IMR-90 (cell line): Measurements from ENCODE around the gene FBN3. TPM values are rescaled to one million over a fixed set of nuclear protein-coding genes. Genes with fewer than 3 reads are reported as not detected.

Experiments
- ATAC-seq: fragments of 200-7000 bp; cut with Tn5 transposase; 2 replicates; pipeline ENCODE4 v1.9.1; 2020; ENCODE audit warnings: low read depth, mild to moderate bottlenecking, moderate library complexity
- BruUV-seq: library from RNA; stranded (reverse); fragments of 400-500 nt; replicated peaks from 2 replicates; lab custom pipeline; 2021; lab: Mats Ljungman, UMichigan
- CTCF ChIA-PET: fragments of 300-600 bp; formaldehyde crosslinking; extraction: SDS; loops from one replicate; lab custom pipeline; 2021; ENCODE audit warnings: antibody characterized with exemption; lab: Yijun Ruan, JAX
- POLR2A ChIA-PET: fragments of 300-600 bp; sonication (Branson Sonifier 250); formaldehyde crosslinking; loops from one replicate; lab custom pipeline; 2022; ENCODE audit warnings: antibody characterized with exemption; ENCODE audit not compliant: unreplicated experiment; lab: Charles Lee
- DNase-seq: peaks from one replicate; pipeline ENCODE4 v3.0.0; 2013
- H2AFZ ChIP-seq: replicated peaks from 2 replicates; pipeline ENCODE3; 2013; ENCODE audit warnings: low read length, mild to moderate bottlenecking; ENCODE audit not compliant: poor library complexity
- H2AK5ac ChIP-seq: 2 replicates; pipeline ENCODE4 v1.6.1; 2013; ENCODE audit warnings: low read depth, low read length, inconsistent platforms
- H2AK9ac ChIP-seq: replicated peaks from 2 replicates; pipeline ENCODE3; 2013; ENCODE audit warnings: mild to moderate bottlenecking, low read depth, low read length, moderate library complexity; ENCODE audit not compliant: poor library complexity
- H2BK120ac ChIP-seq: 2 replicates; pipeline ENCODE4 v1.6.1; 2013; ENCODE audit warnings: low read depth, low read length, inconsistent platforms
- H2BK15ac ChIP-seq: 3 replicates; pipeline ENCODE4 v1.6.1; 2013; ENCODE audit warnings: low read depth, low read length, inconsistent platforms
- H2BK20ac ChIP-seq: 2 replicates; pipeline ENCODE4 v1.6.1; 2013; ENCODE audit warnings: low read depth, mild to moderate bottlenecking, inconsistent platforms, low read length, moderate library complexity
- H2BK5ac ChIP-seq: 2 replicates; pipeline ENCODE4 v1.6.1; 2013; ENCODE audit warnings: mild to moderate bottlenecking, low read depth, low read length, inconsistent platforms; ENCODE audit not compliant: poor library complexity, severe bottlenecking
- H3K14ac ChIP-seq: replicated peaks from 2 replicates; pipeline ENCODE4 v1.6.1; 2013; ENCODE audit warnings: low read depth, low read length, inconsistent platforms
- H3K18ac ChIP-seq: 2 replicates; pipeline ENCODE4 v1.6.1; 2013; ENCODE audit warnings: low read depth, low read length, control low read depth
- H3K23ac ChIP-seq: 2 replicates; pipeline ENCODE4 v1.6.1; 2013; ENCODE audit warnings: low read depth, low read length, inconsistent platforms
- H3K27ac ChIP-seq: 2 replicates; pipeline ENCODE4 v1.5.1; 2013; ENCODE audit warnings: mild to moderate bottlenecking, control low read depth, low read length; ENCODE audit not compliant: insufficient read depth
- H3K27me3 ChIP-seq: 2 replicates; pipeline ENCODE4 v1.6.1; 2013; ENCODE audit warnings: low read length; ENCODE audit not compliant: control insufficient read depth, insufficient read depth
- H3K36me3 ChIP-seq: 2 replicates; pipeline ENCODE4 v1.6.1; 2013; ENCODE audit warnings: low read length, mixed read lengths; ENCODE audit not compliant: control insufficient read depth, insufficient read depth
- H3K4ac ChIP-seq: 2 replicates; pipeline ENCODE4 v1.6.1; 2013; ENCODE audit warnings: low read depth, low read length, inconsistent platforms
- H3K4me1 ChIP-seq: 2 replicates; pipeline ENCODE4 v1.6.1; 2013; ENCODE audit warnings: low read length, mixed read lengths; ENCODE audit not compliant: control insufficient read depth, insufficient read depth
- H3K4me2 ChIP-seq: 2 replicates; pipeline ENCODE4 v1.6.1; 2013; ENCODE audit warnings: low read depth, mild to moderate bottlenecking, control low read depth, low read length, moderate library complexity
- H3K4me3 ChIP-seq: 2 replicates; pipeline ENCODE4 v1.5.1; 2013; ENCODE audit warnings: low read depth, mild to moderate bottlenecking, control low read depth, low read length, moderate library complexity; ENCODE audit not compliant: insufficient read depth
- H3K56ac ChIP-seq: 2 replicates; pipeline ENCODE4 v1.6.1; 2013; ENCODE audit warnings: low read length, inconsistent platforms; ENCODE audit not compliant: insufficient read depth; ENCODE audit errors: extremely low read depth
- H3K79me1 ChIP-seq, 2 experiments: 2 replicates each; pipeline ENCODE4 v1.6.1; 2013; ENCODE audit warnings: low read length in 2 of 2, inconsistent platforms in 1 of 2, low read depth in 1 of 2
- H3K9ac ChIP-seq: 2 replicates; pipeline ENCODE4 v1.6.1; 2013; ENCODE audit warnings: low read depth, low read length, control low read depth
- H3K9me1 ChIP-seq: 2 replicates; pipeline ENCODE4 v1.6.1; 2013; ENCODE audit warnings: low read length, inconsistent platforms; ENCODE audit not compliant: insufficient read depth
- H3K9me3 ChIP-seq: 2 replicates; pipeline ENCODE4 v1.6.1; 2013; ENCODE audit warnings: low read length; ENCODE audit not compliant: control insufficient read depth, insufficient read depth
- H4K20me1 ChIP-seq: 2 replicates; pipeline ENCODE4 v1.6.1; 2013; ENCODE audit warnings: low read length, inconsistent platforms; ENCODE audit not compliant: insufficient read depth
- H4K5ac ChIP-seq: 2 replicates; pipeline ENCODE4 v1.6.1; 2013; ENCODE audit warnings: mild to moderate bottlenecking, low read depth, low read length, control low read depth
- H4K8ac ChIP-seq, 2 experiments: 2 replicates each; pipeline ENCODE4 v1.6.1; 2013; ENCODE audit warnings: low read depth in 2 of 2, low read length in 2 of 2, control low read depth in 1 of 2, inconsistent platforms in 1 of 2
- H4K91ac ChIP-seq: 2 replicates; pipeline ENCODE4 v1.6.1; 2013; ENCODE audit warnings: low read depth, low read length, inconsistent platforms; ENCODE audit not compliant: insufficient read depth
- CEBPB ChIP-seq: IDR thresholded peaks from 2 replicates; pipeline ENCODE4 v1.6.1; 2012; ENCODE audit warnings: low read depth, low read length, improper control_type of control experiment
- CHD1 ChIP-seq: IDR thresholded peaks from 2 replicates; pipeline ENCODE4 v1.6.1; 2012; ENCODE audit warnings: low read depth, low read length, improper control_type of control experiment
- ELK1 ChIP-seq: fragments of 150-350 bp; IDR thresholded peaks from 2 replicates; pipeline ENCODE4 v1.6.1; 2016; ENCODE audit warnings: low read depth, mild to moderate bottlenecking, low read length, moderate library complexity, borderline replicate concordance
- FOS ChIP-seq: fragments of 150-350 bp; IDR thresholded peaks from 2 replicates; pipeline ENCODE4 v1.6.1; 2016; ENCODE audit warnings: low read depth, low read length
- MAFK ChIP-seq: IDR thresholded peaks from 2 replicates; pipeline ENCODE4 v1.6.1; 2012; ENCODE audit warnings: low read depth, low read length, improper control_type of control experiment
- MAZ ChIP-seq: IDR thresholded peaks from 2 replicates; pipeline ENCODE4 v1.6.1; 2012; ENCODE audit warnings: low read depth, mild to moderate bottlenecking, low read length, improper control_type of control experiment, moderate library complexity, borderline replicate concordance
- MXI1 ChIP-seq: IDR thresholded peaks from 2 replicates; pipeline ENCODE4 v1.6.1; 2012; ENCODE audit warnings: low read depth, mild to moderate bottlenecking, low read length, moderate library complexity, borderline replicate concordance
- POLR2A ChIP-seq: IDR thresholded peaks from 2 replicates; pipeline ENCODE4 v1.6.1; 2012; ENCODE audit warnings: mild to moderate bottlenecking, low read depth, low read length
- WGBS, 2 experiments: methylation state at CpG; one replicate each; pipeline versions ENCODE4 v1.1.5 to v1.1.7; 2013; ENCODE audit warnings: missing lambda C conversion rate in 2 of 2; ENCODE audit not compliant: insufficient read length in 1 of 2; ENCODE audit errors: extremely low coverage in 2 of 2; 5-methylcytosine and 5-hydroxymethylcytosine counted together
- dilution Hi-C: fragments of 300-500 bp; cut with HindIII; formaldehyde crosslinking; loops from one replicate; pipeline ENCODE4 v1.14.3; 2018; ENCODE audit warnings: low sequenced_read_pairs; ENCODE audit not compliant: unreplicated experiment
- in situ Hi-C: fragments of 300-500 bp; cut with MboI; formaldehyde crosslinking; loops from 3 replicates; pipeline ENCODE4 v1.14.3; 2019; ENCODE audit warnings: low sequenced_read_pairs, inconsistent platforms, mixed read lengths
- intact Hi-C: fragments of 100-400 bp; cut with micrococcal nuclease; formaldehyde crosslinking; loops from 2 replicates; pipeline ENCODE4 v1.10.0; 2022
- polyA plus RNA-seq, 3 experiments: library from polyadenylated mRNA; depleted of rRNA; stranded (reverse); fragments of >200 nt; gene quantifications; 2 replicates each; pipeline ENCODE4 v1.2.3, GENCODE V29; 2012; ENCODE audit warnings: low replicate concordance in 1 of 3
- total RNA-seq: library from RNA; depleted of rRNA; stranded (reverse); fragments of >200 nt; gene quantifications from 2 replicates; pipeline ENCODE4 v1.2.3, GENCODE V29; 2012

Gene FBN3
- total and polyA plus RNA-seq, 2 of the 4 experiments (the other 2 are of a cell fraction), result not detected

DNA sequence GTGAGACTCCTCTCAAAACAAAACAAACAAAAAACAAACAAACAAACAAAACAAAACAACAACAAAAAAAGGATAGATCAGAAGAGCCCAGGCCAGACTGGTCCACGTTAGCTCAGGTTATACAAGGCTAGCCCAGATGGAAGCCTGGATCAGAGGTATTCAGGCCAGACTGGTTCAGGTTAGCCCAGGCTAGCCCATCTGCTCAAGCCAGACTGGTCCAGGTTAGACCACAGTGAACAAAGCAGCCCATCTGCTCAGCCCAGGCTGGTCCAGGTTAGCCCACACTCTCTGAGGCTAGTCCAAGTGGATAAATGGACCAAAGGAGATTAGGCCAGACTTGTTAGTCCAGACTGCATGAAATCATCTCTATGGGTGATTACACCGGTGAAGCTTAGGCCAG is 55.7 kb downstream of the FBN3 start:
- H3K18ac ChIP-seq, result no peak overlapping the region
- H3K14ac ChIP-seq, result no peak overlapping the region
- no peak overlapping the region for H3K27ac ChIP-seq
- DNase-seq, result no peak
- TF ChIP-seq CHD1 (no peak), MAFK (no peak), CEBPB (no peak), MAZ (no peak), FOS (no peak), POLR2A (no peak), ELK1 (no peak), MXI1 (no peak)
- H3K79me1 ChIP-seq, result no peaks in the 10 kb centered on the region
- no peak overlapping the region for H3K56ac ChIP-seq
- H2BK20ac ChIP-seq, result no peak overlapping the region
- ChIA-PET POLR2A (no interaction called here), CTCF (no interaction called here)
- no peak overlapping the region for H2AK5ac ChIP-seq
- no peak overlapping the region for H4K5ac ChIP-seq
- BruUV-seq, result no TSS peak
- no peaks in the 10 kb centered on the region for H3K36me3 ChIP-seq
- H3K23ac ChIP-seq, result no peak overlapping the region
- dilution Hi-C loops (no loop called here), intact Hi-C loops (no loop called here), in situ Hi-C loops (no loop called here)
- H3K9me3 ChIP-seq, result peaks cover 33% of the 10 kb centered on the region
- no peaks in the 10 kb centered on the region for H3K27me3 ChIP-seq
- H2AK9ac ChIP-seq, result no peak overlapping the region
- 57% methylated on average over 1 of the region's 2 CpGs; no CpG with 5 or more reads in 1 of the 2 experiments for WGBS, 2 experiments
- H3K4me1 ChIP-seq, result no peaks in the 10 kb centered on the region
- H4K8ac ChIP-seq, result no peak overlapping the region
- H4K20me1 ChIP-seq, result no peaks in the 10 kb centered on the region
- H3K4me2 ChIP-seq, result no peak overlapping the region
- H3K9ac ChIP-seq, result no peak overlapping the region
- ATAC-seq, result no peak
- no peak overlapping the region for H2BK120ac ChIP-seq
- H2BK5ac ChIP-seq, result no peak overlapping the region
- no peak overlapping the region for H3K4me3 ChIP-seq
- no peak overlapping the region for H3K4ac ChIP-seq
- no peaks in the 10 kb centered on the region for H3K9me1 ChIP-seq
- H2AFZ ChIP-seq, result peak overlapping the region; percentile 43
- no peak overlapping the region for H4K91ac ChIP-seq
- no peak overlapping the region for H2BK15ac ChIP-seq
